Ovary (tissue), 3 donors: Measurements from ENCODE around the gene ELAVL2.

ENCODE experiments used
- EP300 ChIP-seq: sonication (generic); formaldehyde crosslinking; IDR thresholded peaks from one replicate; pipeline ENCODE4 v1.6.1; 2017; ENCODE audit warnings: antibody characterized with exemption
- POLR2A ChIP-seq: fragments of 450-650 bp; IDR thresholded peaks from one replicate; pipeline ENCODE4 v1.6.1; 2017; ENCODE audit warnings: antibody characterized with exemption, mild to moderate bottlenecking, moderate library complexity
- TF ChIP-seq, protein P1 (sequence below), 3 donors: fragments of 450-650 bp in 2 of 3; fragments of 200-600 bp in 1 of 3; IDR thresholded peaks; one replicate each; pipeline versions ENCODE4 v1.5.1 to v1.8.0; 2016 to 2022; ENCODE audit warnings: antibody characterized with exemption in 3 of 3, mild to moderate bottlenecking in 1 of 3
- donor health status: DM: no; HTN: no; CAD: no.

DNA sequence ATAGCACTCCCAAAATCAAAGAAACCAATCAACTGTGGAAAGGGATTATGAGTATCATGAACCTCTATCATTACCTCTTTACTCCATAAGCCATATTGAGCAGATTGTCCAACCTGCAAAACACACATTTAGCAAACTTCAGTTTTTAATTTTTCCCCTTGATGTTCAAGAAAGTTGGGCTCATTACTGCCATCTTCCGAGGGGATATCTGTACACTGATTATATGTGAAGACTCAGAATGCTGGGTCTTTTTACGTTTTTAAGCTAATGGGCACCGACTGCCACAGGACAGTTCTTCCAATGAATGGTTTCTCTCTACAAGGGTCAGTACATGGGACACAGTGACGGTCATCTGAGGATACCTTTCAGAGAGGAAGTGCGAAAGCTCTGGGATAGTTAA is 132.7 kb downstream of the ELAVL2 start:
- TF ChIP-seq, protein P1, sequence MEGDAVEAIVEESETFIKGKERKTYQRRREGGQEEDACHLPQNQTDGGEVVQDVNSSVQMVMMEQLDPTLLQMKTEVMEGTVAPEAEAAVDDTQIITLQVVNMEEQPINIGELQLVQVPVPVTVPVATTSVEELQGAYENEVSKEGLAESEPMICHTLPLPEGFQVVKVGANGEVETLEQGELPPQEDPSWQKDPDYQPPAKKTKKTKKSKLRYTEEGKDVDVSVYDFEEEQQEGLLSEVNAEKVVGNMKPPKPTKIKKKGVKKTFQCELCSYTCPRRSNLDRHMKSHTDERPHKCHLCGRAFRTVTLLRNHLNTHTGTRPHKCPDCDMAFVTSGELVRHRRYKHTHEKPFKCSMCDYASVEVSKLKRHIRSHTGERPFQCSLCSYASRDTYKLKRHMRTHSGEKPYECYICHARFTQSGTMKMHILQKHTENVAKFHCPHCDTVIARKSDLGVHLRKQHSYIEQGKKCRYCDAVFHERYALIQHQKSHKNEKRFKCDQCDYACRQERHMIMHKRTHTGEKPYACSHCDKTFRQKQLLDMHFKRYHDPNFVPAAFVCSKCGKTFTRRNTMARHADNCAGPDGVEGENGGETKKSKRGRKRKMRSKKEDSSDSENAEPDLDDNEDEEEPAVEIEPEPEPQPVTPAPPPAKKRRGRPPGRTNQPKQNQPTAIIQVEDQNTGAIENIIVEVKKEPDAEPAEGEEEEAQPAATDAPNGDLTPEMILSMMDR (IDR thresholded peaks at IDR 0.05), result no peak
- TF ChIP-seq POLR2A (no peak), EP300 (no peak)
